ENCODE results near the gene DIPK1B.

DNA sequence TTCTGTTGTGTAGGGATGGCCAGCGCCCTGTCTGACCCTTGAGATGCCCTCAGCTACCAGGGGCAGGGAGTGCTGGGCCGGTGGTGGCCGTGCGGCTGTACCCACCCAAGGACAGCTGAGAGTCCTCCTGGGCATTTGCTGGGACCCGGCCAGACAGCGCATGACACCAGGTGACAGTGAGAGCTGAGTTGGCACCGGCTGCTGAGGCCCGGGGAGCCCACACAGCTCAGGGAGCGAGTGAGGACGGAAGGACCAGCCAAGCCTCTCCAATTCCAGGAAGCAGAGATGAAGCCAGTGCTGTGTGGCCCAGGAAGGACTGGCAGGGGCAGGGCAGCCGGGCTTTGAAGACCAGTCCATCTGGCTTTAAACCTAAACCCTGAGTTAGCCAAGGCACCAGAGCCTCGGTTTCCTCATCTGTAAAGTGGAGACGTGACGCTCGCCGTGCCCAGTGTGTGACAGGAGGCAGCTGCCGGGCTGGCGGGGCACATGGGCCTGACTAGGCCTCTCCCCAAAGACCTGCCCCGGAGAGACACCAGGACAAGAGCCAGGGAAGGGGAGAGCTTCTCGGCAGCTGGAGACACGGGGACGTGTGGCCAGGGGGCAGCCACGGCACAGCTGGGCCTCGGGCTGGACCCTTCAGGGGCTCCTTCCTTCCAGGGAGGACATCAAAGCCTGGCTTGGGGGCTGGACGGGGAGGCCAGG lies 22.1 kb upstream of the DIPK1B start:
- TF ChIP-seq, protein P1, sequence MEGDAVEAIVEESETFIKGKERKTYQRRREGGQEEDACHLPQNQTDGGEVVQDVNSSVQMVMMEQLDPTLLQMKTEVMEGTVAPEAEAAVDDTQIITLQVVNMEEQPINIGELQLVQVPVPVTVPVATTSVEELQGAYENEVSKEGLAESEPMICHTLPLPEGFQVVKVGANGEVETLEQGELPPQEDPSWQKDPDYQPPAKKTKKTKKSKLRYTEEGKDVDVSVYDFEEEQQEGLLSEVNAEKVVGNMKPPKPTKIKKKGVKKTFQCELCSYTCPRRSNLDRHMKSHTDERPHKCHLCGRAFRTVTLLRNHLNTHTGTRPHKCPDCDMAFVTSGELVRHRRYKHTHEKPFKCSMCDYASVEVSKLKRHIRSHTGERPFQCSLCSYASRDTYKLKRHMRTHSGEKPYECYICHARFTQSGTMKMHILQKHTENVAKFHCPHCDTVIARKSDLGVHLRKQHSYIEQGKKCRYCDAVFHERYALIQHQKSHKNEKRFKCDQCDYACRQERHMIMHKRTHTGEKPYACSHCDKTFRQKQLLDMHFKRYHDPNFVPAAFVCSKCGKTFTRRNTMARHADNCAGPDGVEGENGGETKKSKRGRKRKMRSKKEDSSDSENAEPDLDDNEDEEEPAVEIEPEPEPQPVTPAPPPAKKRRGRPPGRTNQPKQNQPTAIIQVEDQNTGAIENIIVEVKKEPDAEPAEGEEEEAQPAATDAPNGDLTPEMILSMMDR (IDR thresholded peaks at IDR 0.05; ENCODE audit: insufficient read depth, low read depth, low read length), result no peak
- no peak for TF ChIP-seq EZH2 (IDR thresholded peaks at IDR 0.05; ENCODE audit: insufficient read depth, low read length)

Measured in astrocyte (in vitro differentiated cells and primary cell).